ENCODE measurements around the gene PIGT. TPM values are rescaled to one million over a fixed set of nuclear protein-coding genes. Genes with fewer than 3 reads are reported as not detected.

PIGT gene
- polyA plus RNA-seq, 2 of the 4 experiments (the other 2 are of a cell fraction) = 60.3 to 66.2 TPM

GRCh38 chr20:45370571-45371160 lies 45.3 kb upstream of the PIGT start:
- CTCF ChIA-PET = interaction anchor here (0.7 to 12.1 kb wide), 14 partner anchors 8 to 400 kb away, joined by 3 to 240 read pairs (median 6); partner anchors contain the start of genes DBNDD2 and SYS1
- WGBS (ENCODE audit: missing lambda C conversion rate) = 91% methylated on average over 3 of the region's 3 CpGs
- DNase-seq (ENCODE audit: low read depth in 1 of 2, low spot score in 1 of 2) (no peak), FAIRE-seq (no peak), ATAC-seq (no peak)
- Histone ChIP-seq H3K9me3 (no peaks in the 10 kb centered on the region), H3K27ac (no peak overlapping the region), H3K4me3 (no peak overlapping the region), H3K4me2 (no peak overlapping the region), H3K4me1 (no peaks in the 10 kb centered on the region)
- POLR2A ChIA-PET = interaction anchor here (0.6 to 0.7 kb wide), 2 partner anchors 23 to 68 kb away, joined by 3 to 5 read pairs; no protein-coding TSS in a partner anchor
- TF ChIP-seq RCOR1 (IDR thresholded peaks at IDR 0.05; ENCODE audit: low read depth, low read length) (no peak), PHF8 (IDR thresholded peaks at IDR 0.05; ENCODE audit: borderline replicate concordance, low read depth) (no peak)

GRCh38 chr20:45372241-45372640 lies 43.7 kb upstream of the PIGT start:
- TF ChIP-seq, protein P1, sequence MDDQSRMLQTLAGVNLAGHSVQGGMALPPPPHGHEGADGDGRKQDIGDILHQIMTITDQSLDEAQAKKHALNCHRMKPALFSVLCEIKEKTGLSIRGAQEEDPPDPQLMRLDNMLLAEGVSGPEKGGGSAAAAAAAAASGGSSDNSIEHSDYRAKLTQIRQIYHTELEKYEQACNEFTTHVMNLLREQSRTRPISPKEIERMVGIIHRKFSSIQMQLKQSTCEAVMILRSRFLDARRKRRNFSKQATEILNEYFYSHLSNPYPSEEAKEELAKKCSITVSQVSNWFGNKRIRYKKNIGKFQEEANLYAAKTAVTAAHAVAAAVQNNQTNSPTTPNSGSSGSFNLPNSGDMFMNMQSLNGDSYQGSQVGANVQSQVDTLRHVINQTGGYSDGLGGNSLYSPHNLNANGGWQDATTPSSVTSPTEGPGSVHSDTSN (IDR thresholded peaks at IDR 0.05) = no peak
- TF ChIP-seq NR3C1 (IDR thresholded peaks at IDR 0.05) (no peak), FOSL2 (IDR thresholded peaks at IDR 0.05) (no peak), FOSL2 (CRISPR knock-in tag; IDR thresholded peaks at IDR 0.05) (no peak)
- ChIA-PET POLR2A (interaction anchor here (0.5 to 0.6 kb wide), 2 partner anchors 24 to 1982 kb away, joined by 3 read pairs; no protein-coding TSS in a partner anchor), CTCF (interaction anchor here (0.6 to 12.1 kb wide), 19 partner anchors 8 to 398 kb away, joined by 3 to 240 read pairs (median 6); partner anchors contain the start of genes DBNDD2 and SYS1)
- Histone ChIP-seq H3K4me2 (no peak overlapping the region), H3K27ac (no peak overlapping the region), H3K4me1 (no peaks in the 10 kb centered on the region), H3K4me3 (no peak overlapping the region), H3K9me3 (no peaks in the 10 kb centered on the region)
- FAIRE-seq = no peak
- DNase-seq (ENCODE audit: low read depth in 1 of 2, low spot score in 1 of 2) = no peak
- WGBS (ENCODE audit: missing lambda C conversion rate) = 94% methylated on average over 10 of the region's 10 CpGs
- ATAC-seq = no peak

- no peak; a peak in 1 of 6 replicates for ATAC-seq
- H3K4me2 ChIP-seq = peak overlapping the region; percentile 76
- ChIA-PET POLR2A (interaction anchor here (0.5 to 1.1 kb wide), 4 partner anchors 28 to 1981 kb away, joined by 3 to 4 read pairs (median 3); no protein-coding TSS in a partner anchor), CTCF (interaction anchor here (1.1 to 12.1 kb wide), 26 partner anchors 10 to 426 kb away, joined by 3 to 240 read pairs (median 14); partner anchors contain the start of genes DBNDD2, SDC4 and SYS1)
- 91% methylated on average over 28 of the region's 30 CpGs for WGBS (ENCODE audit: missing lambda C conversion rate)
- H3K27ac ChIP-seq = no peak overlapping the region; a peak in 1 of 6 replicates
- DNase-seq (ENCODE audit: low read depth in 1 of 2, low spot score in 1 of 2) = no peak
- no peak overlapping the region for H3K4me3 ChIP-seq
- no peak for FAIRE-seq
- no peak for TF ChIP-seq CEBPB (IDR thresholded peaks at IDR 0.05)
- no peak for TF ChIP-seq JUN (IDR thresholded peaks at IDR 0.05)
- no peak for TF ChIP-seq ZC3H11A (IDR thresholded peaks at IDR 0.05)
- TF ChIP-seq, protein P2, sequence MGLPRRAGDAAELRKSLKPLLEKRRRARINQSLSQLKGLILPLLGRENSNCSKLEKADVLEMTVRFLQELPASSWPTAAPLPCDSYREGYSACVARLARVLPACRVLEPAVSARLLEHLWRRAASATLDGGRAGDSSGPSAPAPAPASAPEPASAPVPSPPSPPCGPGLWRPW (IDR thresholded peaks at IDR 0.05) = no peak
- no peak for TF ChIP-seq ZSCAN20 (CRISPR knock-in tag; IDR thresholded peaks at IDR 0.05)
- TF ChIP-seq BHLHE40 (IDR thresholded peaks at IDR 0.05; ENCODE audit: low read depth, low read length) = no peak
- no peak for TF ChIP-seq FOSL2 (IDR thresholded peaks at IDR 0.05)
- TF ChIP-seq FOSL2 (CRISPR knock-in tag; IDR thresholded peaks at IDR 0.05) = no peak
- TF ChIP-seq TP53 (CRISPR knock-in tag; IDR thresholded peaks at IDR 0.05) = no peak
- TF ChIP-seq, protein P3, sequence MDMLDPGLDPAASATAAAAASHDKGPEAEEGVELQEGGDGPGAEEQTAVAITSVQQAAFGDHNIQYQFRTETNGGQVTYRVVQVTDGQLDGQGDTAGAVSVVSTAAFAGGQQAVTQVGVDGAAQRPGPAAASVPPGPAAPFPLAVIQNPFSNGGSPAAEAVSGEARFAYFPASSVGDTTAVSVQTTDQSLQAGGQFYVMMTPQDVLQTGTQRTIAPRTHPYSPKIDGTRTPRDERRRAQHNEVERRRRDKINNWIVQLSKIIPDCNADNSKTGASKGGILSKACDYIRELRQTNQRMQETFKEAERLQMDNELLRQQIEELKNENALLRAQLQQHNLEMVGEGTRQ (IDR thresholded peaks at IDR 0.05) = no peak
- no peak for TF ChIP-seq FOXS1 (CRISPR knock-in tag; IDR thresholded peaks at IDR 0.05)
- TF ChIP-seq NR3C1 (IDR thresholded peaks at IDR 0.05) = no peak
- no peak for TF ChIP-seq FOSB (CRISPR knock-in tag; IDR thresholded peaks at IDR 0.05)
- TF ChIP-seq KDM5A (IDR thresholded peaks at IDR 0.05) = no peak
- no peak for TF ChIP-seq HOXB13 (CRISPR knock-in tag; IDR thresholded peaks at IDR 0.05; ENCODE audit: low read depth)
- TF ChIP-seq, protein P4, sequence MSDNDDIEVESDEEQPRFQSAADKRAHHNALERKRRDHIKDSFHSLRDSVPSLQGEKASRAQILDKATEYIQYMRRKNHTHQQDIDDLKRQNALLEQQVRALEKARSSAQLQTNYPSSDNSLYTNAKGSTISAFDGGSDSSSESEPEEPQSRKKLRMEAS (IDR thresholded peaks at IDR 0.05) = no peak
- TF ChIP-seq GATA3 (IDR thresholded peaks at IDR 0.05; ENCODE audit: borderline replicate concordance) = no peak
- TF ChIP-seq, protein P1 (IDR thresholded peaks at IDR 0.05) = no peak
- TF ChIP-seq EP300 (IDR thresholded peaks at IDR 0.05) = no peak
- TF ChIP-seq EHMT2 (IDR thresholded peaks at IDR 0.05; ENCODE audit: low read depth) = no peak
- no peak for TF ChIP-seq REST (IDR thresholded peaks at IDR 0.05)
- no peaks in the 10 kb centered on the region for H3K4me1 ChIP-seq
- no peaks in the 10 kb centered on the region for H3K9me3 ChIP-seq
Measured at GRCh38 chr20:45372646-45373352, 43.1 kb upstream of the PIGT start.

All from A549 (cell line).